GM12864 (cell line): ENCODE measurements around the gene GPR45.
A peak's percentile ranks its signal among the peaks of the same experiment; 100 is the strongest.

Experiments used
- DNase-seq: peaks from one replicate; pipeline ENCODE4 v3.0.0-alpha.2; 2011; ENCODE audit warnings: low read depth
- H3K4me3 ChIP-seq: 2 replicates; pipeline ENCODE4 v1.5.1; 2011; ENCODE audit warnings: mild to moderate bottlenecking, low read depth, low read length, control low read depth
- TF ChIP-seq, protein P1 (sequence below): IDR thresholded peaks from 2 replicates; pipeline ENCODE4 v1.5.1; 2011; ENCODE audit warnings: low read depth, mild to moderate bottlenecking, moderate library complexity, low read length, control low read depth, inconsistent platforms; ENCODE audit errors: missing control alignments

GPR45 gene

GRCh38 chr2:105279126-105279525 lies 37.6 kb downstream of the GPR45 start:
- TF ChIP-seq, protein P1, sequence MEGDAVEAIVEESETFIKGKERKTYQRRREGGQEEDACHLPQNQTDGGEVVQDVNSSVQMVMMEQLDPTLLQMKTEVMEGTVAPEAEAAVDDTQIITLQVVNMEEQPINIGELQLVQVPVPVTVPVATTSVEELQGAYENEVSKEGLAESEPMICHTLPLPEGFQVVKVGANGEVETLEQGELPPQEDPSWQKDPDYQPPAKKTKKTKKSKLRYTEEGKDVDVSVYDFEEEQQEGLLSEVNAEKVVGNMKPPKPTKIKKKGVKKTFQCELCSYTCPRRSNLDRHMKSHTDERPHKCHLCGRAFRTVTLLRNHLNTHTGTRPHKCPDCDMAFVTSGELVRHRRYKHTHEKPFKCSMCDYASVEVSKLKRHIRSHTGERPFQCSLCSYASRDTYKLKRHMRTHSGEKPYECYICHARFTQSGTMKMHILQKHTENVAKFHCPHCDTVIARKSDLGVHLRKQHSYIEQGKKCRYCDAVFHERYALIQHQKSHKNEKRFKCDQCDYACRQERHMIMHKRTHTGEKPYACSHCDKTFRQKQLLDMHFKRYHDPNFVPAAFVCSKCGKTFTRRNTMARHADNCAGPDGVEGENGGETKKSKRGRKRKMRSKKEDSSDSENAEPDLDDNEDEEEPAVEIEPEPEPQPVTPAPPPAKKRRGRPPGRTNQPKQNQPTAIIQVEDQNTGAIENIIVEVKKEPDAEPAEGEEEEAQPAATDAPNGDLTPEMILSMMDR, result no peak
- H3K4me3 ChIP-seq, result no peak overlapping the region
- no peak for DNase-seq

DNA sequence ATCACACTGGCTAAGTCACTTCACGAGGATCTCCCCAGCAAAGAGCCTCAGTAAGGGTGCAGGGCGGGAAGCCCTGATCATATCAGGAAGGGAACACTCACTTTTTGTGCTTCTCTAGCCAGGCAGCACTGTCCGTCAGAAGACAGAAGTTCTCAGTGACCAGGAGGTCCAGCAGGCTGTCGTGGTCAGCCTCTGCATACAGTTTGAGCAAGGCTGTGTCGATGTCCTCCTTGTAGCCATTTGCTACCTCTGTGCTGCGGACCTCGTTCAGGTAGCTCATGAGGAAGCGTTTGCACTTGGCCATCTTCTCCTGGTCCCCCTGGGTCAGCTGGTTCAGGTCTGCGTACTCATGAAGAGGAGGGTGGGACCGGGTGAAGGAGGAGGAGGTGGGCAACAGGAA lies 38.7 kb downstream of the GPR45 start:
- DNase-seq, result no peak
- TF ChIP-seq, protein P1, result no peak
- H3K4me3 ChIP-seq, result no peak overlapping the region

DNA sequence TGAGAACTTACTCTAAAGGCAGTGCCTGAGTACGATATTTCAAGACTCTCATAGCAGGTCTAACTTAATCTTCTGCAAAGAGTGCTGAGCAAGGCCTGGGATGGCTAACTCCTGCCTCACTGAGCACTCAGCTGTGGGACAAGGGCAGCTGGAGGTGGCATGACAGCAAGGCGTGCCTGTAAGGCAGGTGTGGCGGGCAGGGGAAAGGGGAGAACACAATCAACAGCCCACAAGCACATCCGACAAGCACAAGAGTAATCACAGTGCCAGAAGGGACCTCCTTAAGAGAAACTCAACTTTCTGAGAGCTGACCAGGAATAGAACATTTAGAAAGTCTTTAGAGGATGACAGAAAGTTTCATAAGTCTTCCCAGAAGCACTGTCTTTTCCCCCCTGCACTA lies 42.0 kb downstream of the GPR45 start:
- DNase-seq, result no peak
- TF ChIP-seq, protein P1, result no peak
- no peak overlapping the region for H3K4me3 ChIP-seq

- no peak overlapping the region for H3K4me3 ChIP-seq
- TF ChIP-seq, protein P1, result peak; percentile 59
- peak; percentile 24 for DNase-seq
Observed at GRCh38 chr2:105287692-105288091, 46.1 kb downstream of the GPR45 start.

- no peak for DNase-seq
- H3K4me3 ChIP-seq, result no peak overlapping the region
- TF ChIP-seq, protein P1, result no peak
Observed at GRCh38 chr2:105288133-105288532, 46.6 kb downstream of the GPR45 start.

GRCh38 chr2:105290981-105291660 lies 49.6 kb downstream of the GPR45 start:
- DNase-seq, result no peak
- TF ChIP-seq, protein P1, result no peak

DNA sequence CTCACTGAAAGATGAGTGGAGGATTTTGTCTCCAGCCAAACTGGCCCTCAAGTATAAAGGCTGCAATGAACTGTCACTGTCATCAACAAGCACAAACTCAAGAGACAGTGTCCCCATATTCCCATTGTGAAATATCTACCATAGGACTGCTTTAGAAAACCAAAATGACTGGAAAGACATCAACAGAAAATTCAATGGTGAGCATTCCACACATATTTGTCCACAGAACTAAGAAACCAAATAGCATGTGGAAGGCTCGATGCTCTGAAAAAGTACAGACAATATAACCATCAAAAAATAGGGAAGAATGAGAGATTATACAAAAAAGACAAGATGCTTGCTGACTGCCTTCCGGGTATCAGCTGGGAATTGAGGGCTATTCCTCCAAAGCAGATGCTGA lies 50.4 kb downstream of the GPR45 start:
- no peak overlapping the region for H3K4me3 ChIP-seq
- TF ChIP-seq, protein P1, result no peak
- DNase-seq, result no peak

More at GRCh38 chr2:105290981-105291660, 49.6 kb downstream of the GPR45 start:
- H3K4me3 ChIP-seq, result no peak overlapping the region
